Tibial nerve (tissue), 4 donors: ENCODE measurements around the gene CCBE1. TPM values are rescaled to one million over a fixed set of nuclear protein-coding genes. Genes with fewer than 3 reads are reported as not detected.

ENCODE experiments used
- DNase-seq, 2 donors: peaks; one replicate each; pipeline ENCODE4 v3.0.0-alpha.2; 2019; ENCODE audit warnings: low spot score in 2 of 2
- H3K27ac ChIP-seq, 4 donors: fragments of 200-600 bp; sonication (generic) in 3 of 4; one replicate each; pipeline ENCODE4 v1.5.1; 2017 to 2019; ENCODE audit warnings: mild to moderate bottlenecking in 1 of 4
- H3K27me3 ChIP-seq, 2 donors: fragments of 200-600 bp; sonication (generic) in 1 of 2; one replicate each; pipeline versions ENCODE4 v1.5.1 to v1.6.0; 2017 to 2019
- H3K36me3 ChIP-seq, 3 donors: fragments of 200-600 bp; sonication (generic); one replicate each; pipeline ENCODE4 v1.5.1; 2018 to 2019
- H3K4me1 ChIP-seq, 4 donors: fragments of 200-600 bp; sonication (generic) in 3 of 4; one replicate each; pipeline ENCODE4 v1.5.1; 2017 to 2019
- H3K4me3 ChIP-seq, 4 donors: fragments of 200-600 bp; sonication (generic) in 3 of 4; one replicate each; pipeline ENCODE4 v1.5.1; 2017 to 2019; ENCODE audit warnings: mild to moderate bottlenecking in 1 of 4, moderate library complexity in 1 of 4
- H3K9me3 ChIP-seq, 4 donors: fragments of 200-600 bp; sonication (generic) in 3 of 4; one replicate each; pipeline ENCODE4 v1.5.1; 2017 to 2019
- EP300 ChIP-seq, 2 donors: sonication (generic); formaldehyde crosslinking; IDR thresholded peaks; one replicate each; pipeline ENCODE4 v1.6.1; 2017; ENCODE audit warnings: antibody characterized with exemption in 2 of 2, mild to moderate bottlenecking in 1 of 2
- POLR2A ChIP-seq, 2 donors: fragments of 450-650 bp; IDR thresholded peaks; one replicate each; pipeline ENCODE4 v1.6.1; 2017; ENCODE audit warnings: antibody characterized with exemption in 2 of 2, mild to moderate bottlenecking in 2 of 2, moderate library complexity in 2 of 2
- WGBS, 2 donors: methylation state at CpG; one replicate each; pipeline ENCODE4 v1.1.5; 2018; 5-methylcytosine and 5-hydroxymethylcytosine counted together
- total RNA-seq, 4 donors: library from RNA; depleted of rRNA; stranded (reverse); fragments of >200 nt; gene quantifications; one replicate each; pipeline ENCODE4 v1.1.0, GENCODE V29; 2016
- TF ChIP-seq, protein P1 (sequence below), 5 experiments: fragments of 200-600 bp in 3 of 5; fragments of 450-650 bp in 2 of 5; sonication (generic) in 3 of 5; IDR thresholded peaks; one replicate each; pipeline ENCODE4 v1.5.1; 2016 to 2019; ENCODE audit warnings: antibody characterized with exemption in 5 of 5, mild to moderate bottlenecking in 3 of 5, moderate library complexity in 2 of 5

CCBE1 gene
- total RNA-seq, 4 donors from 2014 or later: 0.30 to 3.9 (median 1.3) TPM

DNA sequence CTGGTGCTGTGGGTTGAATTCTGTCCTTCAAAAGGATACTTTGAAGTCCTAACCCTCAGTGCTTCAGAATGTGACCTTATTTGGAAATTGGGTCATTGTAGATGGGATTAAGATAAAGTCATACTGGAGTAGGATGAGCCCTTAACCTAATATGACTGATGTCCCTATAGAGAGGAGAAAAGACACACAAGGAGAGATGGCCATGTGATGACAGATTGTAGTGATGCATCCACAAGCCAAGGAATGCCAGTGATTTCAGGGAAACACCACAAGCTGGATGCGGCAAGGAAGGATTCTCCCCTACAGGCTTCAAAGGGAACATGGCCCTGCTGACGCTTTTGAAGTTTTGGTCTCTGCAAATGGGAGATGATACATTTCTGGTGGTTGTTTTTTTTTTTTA lies 24.7 kb upstream of the CCBE1 start:
- DNase-seq: no peak
- peaks cover 0 to 5% (median 0%) of the 10 kb centered on the region in 4 donors for H3K9me3 ChIP-seq
- no peaks in the 10 kb centered on the region for H3K36me3 ChIP-seq
- WGBS, 2 donors: 95 to 100% methylated on average over 2 of the region's 2 CpGs
- TF ChIP-seq, protein P1, sequence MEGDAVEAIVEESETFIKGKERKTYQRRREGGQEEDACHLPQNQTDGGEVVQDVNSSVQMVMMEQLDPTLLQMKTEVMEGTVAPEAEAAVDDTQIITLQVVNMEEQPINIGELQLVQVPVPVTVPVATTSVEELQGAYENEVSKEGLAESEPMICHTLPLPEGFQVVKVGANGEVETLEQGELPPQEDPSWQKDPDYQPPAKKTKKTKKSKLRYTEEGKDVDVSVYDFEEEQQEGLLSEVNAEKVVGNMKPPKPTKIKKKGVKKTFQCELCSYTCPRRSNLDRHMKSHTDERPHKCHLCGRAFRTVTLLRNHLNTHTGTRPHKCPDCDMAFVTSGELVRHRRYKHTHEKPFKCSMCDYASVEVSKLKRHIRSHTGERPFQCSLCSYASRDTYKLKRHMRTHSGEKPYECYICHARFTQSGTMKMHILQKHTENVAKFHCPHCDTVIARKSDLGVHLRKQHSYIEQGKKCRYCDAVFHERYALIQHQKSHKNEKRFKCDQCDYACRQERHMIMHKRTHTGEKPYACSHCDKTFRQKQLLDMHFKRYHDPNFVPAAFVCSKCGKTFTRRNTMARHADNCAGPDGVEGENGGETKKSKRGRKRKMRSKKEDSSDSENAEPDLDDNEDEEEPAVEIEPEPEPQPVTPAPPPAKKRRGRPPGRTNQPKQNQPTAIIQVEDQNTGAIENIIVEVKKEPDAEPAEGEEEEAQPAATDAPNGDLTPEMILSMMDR (IDR thresholded peaks at IDR 0.05): no peak
- TF ChIP-seq EP300 (IDR thresholded peaks at IDR 0.05) (no peak), POLR2A (IDR thresholded peaks at IDR 0.05) (no peak)
- H3K27ac ChIP-seq: no peak overlapping the region
- no peaks in the 10 kb centered on the region for H3K4me1 ChIP-seq
- H3K4me3 ChIP-seq: no peak overlapping the region
- no peaks in the 10 kb centered on the region for H3K27me3 ChIP-seq

DNA sequence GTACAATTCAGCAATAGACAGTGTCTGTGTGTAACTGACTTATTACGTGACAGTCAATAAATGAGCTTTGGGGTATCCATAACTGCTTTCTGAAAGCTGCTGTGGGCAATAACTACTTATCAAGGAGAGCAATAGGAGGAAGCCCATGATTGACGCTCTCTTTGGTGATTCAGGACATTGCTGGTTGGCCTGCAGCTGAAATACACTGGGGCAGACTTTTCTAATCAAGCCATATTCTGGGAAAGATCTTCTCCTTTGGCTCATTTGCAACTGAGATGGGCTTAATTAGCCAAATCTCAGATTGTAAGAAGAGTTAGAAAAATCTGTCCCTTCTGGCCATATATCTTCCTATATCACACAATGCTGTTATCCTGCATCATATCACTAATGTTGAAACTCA lies 24.0 kb upstream of the CCBE1 start:
- H3K27ac ChIP-seq: no peak overlapping the region
- H3K4me3 ChIP-seq: no peak overlapping the region
- no peaks in the 10 kb centered on the region for H3K36me3 ChIP-seq
- no peaks in the 10 kb centered on the region for H3K27me3 ChIP-seq
- DNase-seq: no peak
- TF ChIP-seq POLR2A (IDR thresholded peaks at IDR 0.05): no peak
- TF ChIP-seq, protein P1 (IDR thresholded peaks at IDR 0.05): no peak
- 88 to 98% methylated on average over 2 of the region's 2 CpGs for WGBS, 2 donors
- no peaks in the 10 kb centered on the region for H3K4me1 ChIP-seq
- H3K9me3 ChIP-seq: peaks cover 0 to 5% (median 0%) of the 10 kb centered on the region in 4 donors

DNA sequence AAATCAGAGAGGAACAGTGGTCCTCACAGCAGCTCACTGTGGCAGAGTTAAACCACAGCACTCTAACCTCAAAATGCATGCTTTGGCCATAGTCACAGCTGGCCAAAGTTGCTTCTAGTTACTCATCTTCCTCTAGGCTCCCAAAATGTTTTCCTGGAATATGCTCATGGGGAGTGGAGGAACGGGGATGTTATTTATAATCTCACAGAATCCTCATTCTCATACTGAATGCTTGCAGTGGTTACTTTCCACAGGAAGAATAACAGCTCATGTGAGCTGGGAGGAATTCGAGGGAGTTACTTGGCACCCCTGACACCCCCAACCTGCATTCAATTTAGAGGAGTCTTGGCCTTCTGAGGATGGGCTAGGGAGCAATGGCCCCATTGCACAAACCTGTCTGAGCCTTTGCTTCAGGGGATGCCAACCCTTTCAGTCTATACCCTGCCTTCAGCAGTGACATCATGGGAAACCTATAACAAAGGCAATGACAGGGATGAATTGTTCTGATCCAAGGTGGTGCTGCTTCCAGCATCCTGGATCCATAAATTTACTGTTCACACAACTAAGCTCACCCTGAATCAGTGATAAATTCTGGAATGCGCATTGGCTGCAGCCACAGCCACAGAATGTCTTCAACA lies 22.4 kb upstream of the CCBE1 start:
- Histone ChIP-seq H3K27me3 (no peaks in the 10 kb centered on the region), H3K9me3 (peaks cover 0 to 5% (median 0%) of the 10 kb centered on the region in 4 donors), H3K27ac (no peak overlapping the region), H3K36me3 (no peaks in the 10 kb centered on the region), H3K4me1 (no peaks in the 10 kb centered on the region), H3K4me3 (no peak overlapping the region)
- 59 to 66% methylated on average over 3 of the region's 3 CpGs for WGBS, 2 donors
- no peak for DNase-seq
- TF ChIP-seq EP300 (IDR thresholded peaks at IDR 0.05) (no peak), POLR2A (IDR thresholded peaks at IDR 0.05) (no peak)
- TF ChIP-seq, protein P1 (IDR thresholded peaks at IDR 0.05): no peak

GRCh38 chr18:59718464-59719157 lies 21.4 kb upstream of the CCBE1 start:
- Histone ChIP-seq H3K4me1 (no peaks in the 10 kb centered on the region), H3K4me3 (no peak overlapping the region), H3K9me3 (peaks cover 0 to 5% (median 0%) of the 10 kb centered on the region in 4 donors), H3K27ac (no peak overlapping the region), H3K36me3 (no peaks in the 10 kb centered on the region), H3K27me3 (no peaks in the 10 kb centered on the region)
- 60 to 62% methylated on average over 7 of the region's 7 CpGs for WGBS, 2 donors
- no peak for TF ChIP-seq POLR2A (IDR thresholded peaks at IDR 0.05)
- TF ChIP-seq, protein P1 (IDR thresholded peaks at IDR 0.05): no peak
- TF ChIP-seq EP300 (IDR thresholded peaks at IDR 0.05): no peak
- no peak for DNase-seq

DNA sequence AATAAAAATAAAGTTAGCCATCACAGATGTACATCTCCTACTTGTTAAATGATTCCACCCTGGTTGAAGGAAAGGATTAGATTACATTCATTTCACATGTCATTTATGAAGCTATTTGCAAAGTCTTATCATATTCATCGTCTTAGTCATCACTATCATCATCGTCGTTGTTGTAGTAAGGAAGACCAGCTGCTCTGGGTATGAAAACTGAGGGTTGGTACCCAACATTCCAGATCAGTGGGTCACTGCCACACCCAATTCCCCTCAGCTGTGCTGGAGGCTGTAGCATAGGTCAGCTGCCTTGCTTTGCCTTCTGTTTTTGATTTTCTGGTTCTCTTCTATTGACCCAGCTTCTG lies 20.9 kb upstream of the CCBE1 start:
- Histone ChIP-seq H3K36me3 (no peaks in the 10 kb centered on the region), H3K4me1 (no peaks in the 10 kb centered on the region), H3K9me3 (peaks cover 0 to 5% (median 0%) of the 10 kb centered on the region in 4 donors), H3K27ac (no peak overlapping the region), H3K4me3 (no peak overlapping the region), H3K27me3 (no peaks in the 10 kb centered on the region)
- no peak for DNase-seq
- WGBS, 2 donors: 81 to 83% methylated on average over 3 of the region's 3 CpGs
- TF ChIP-seq EP300 (IDR thresholded peaks at IDR 0.05) (no peak), POLR2A (IDR thresholded peaks at IDR 0.05) (no peak)
- TF ChIP-seq, protein P1 (IDR thresholded peaks at IDR 0.05): no peak
